Activated gamma-delta T cell (primary cell): ENCODE measurements around the gene USP48.
"Not testable (repeated sequence)": the region's sequence is repeated elsewhere in the genome, so short reads cannot be mapped to it uniquely, and the experiment has no call there.

Experiments
- DNase-seq: peaks from one replicate; lab custom pipeline; 2025; lab: John Stamatoyannopoulos, UW
- total RNA-seq, 2 donors: gene quantifications; one replicate each; lab custom pipeline; 2026; lab: John Stamatoyannopoulos, UW

The USP48 gene
- 102 reads per million in 2 donors for total RNA-seq

- peak; percentile 97 for DNase-seq
Measured at GRCh38 chr1:21782868-21783678, at the start of gene USP48. Gene USP48, minus strand, starts transcription at chr1:21783149. Its CDS starts 192 bp downstream, at chr1:21782957.

GRCh38 chr1:21831454-21831970, 48.6 kb upstream of the USP48 start:
- no peak for DNase-seq

GRCh38 chr1:21830792-21831453, 48.0 kb upstream of the USP48 start:
- DNase-seq: no peak

GRCh38 chr1:21829294-21829693, 46.3 kb upstream of the USP48 start:
- no peak for DNase-seq

GRCh38 chr1:21828506-21829210, 45.7 kb upstream of the USP48 start:
- no peak for DNase-seq

- no peak for DNase-seq
Measured at GRCh38 chr1:21828075-21828474, 45.1 kb upstream of the USP48 start.

- no peak for DNase-seq
Measured at GRCh38 chr1:21827141-21827679, 44.3 kb upstream of the USP48 start.

- DNase-seq: not testable (repeated sequence)
Measured at GRCh38 chr1:21826694-21827093, 43.7 kb upstream of the USP48 start.

GRCh38 chr1:21825393-21825792, 42.4 kb upstream of the USP48 start:
- DNase-seq: no peak

- no peak for DNase-seq
Measured at GRCh38 chr1:21824926-21825325, 42.0 kb upstream of the USP48 start.

GRCh38 chr1:21823980-21824702, 41.2 kb upstream of the USP48 start:
- no peak for DNase-seq

- no peak for DNase-seq
Measured at GRCh38 chr1:21823206-21823979, 40.4 kb upstream of the USP48 start.

GRCh38 chr1:21822349-21822748, 39.4 kb upstream of the USP48 start:
- no peak for DNase-seq

GRCh38 chr1:21821385-21822019, 38.6 kb upstream of the USP48 start:
- DNase-seq: no peak

GRCh38 chr1:21820597-21821232, 37.8 kb upstream of the USP48 start:
- no peak for DNase-seq

GRCh38 chr1:21818656-21819055, 35.7 kb upstream of the USP48 start:
- no peak for DNase-seq

- no peak for DNase-seq
Measured at GRCh38 chr1:21816602-21817302, 33.8 kb upstream of the USP48 start.

- DNase-seq: no peak
Measured at GRCh38 chr1:21815724-21816321, 32.9 kb upstream of the USP48 start.
